K562 (cell line): Measurements from ENCODE around the gene PIEZO2. TPM values are rescaled to one million over a fixed set of nuclear protein-coding genes. Genes with fewer than 3 reads are reported as not detected.

Experiments used
- ARID3A ChIP-seq: IDR thresholded peaks from 2 replicates; pipeline ENCODE4 v1.6.1; 2012; ENCODE audit warnings: low read depth, low read length, improper control_type of control experiment, borderline replicate concordance
- CEBPG ChIP-seq, 3 experiments: fragments of 200-800 bp in 1 of 3; sonication (Bioruptor generic) in 1 of 3; sonication (generic) in 1 of 3; formaldehyde crosslinking in 1 of 3; IDR thresholded peaks in 2 of 3; conservative IDR thresholded peaks in 1 of 3; 2 replicates each; pipeline versions ENCODE4 v1.6.1 to v1.8.0; 2016 to 2022; ENCODE audit warnings: missing compliant biosample characterization in 2 of 3, missing genetic modification characterization in 2 of 3, mild to moderate bottlenecking in 1 of 3, missing genetic modification reagents in 1 of 3
- NFE2 ChIP-seq: IDR thresholded peaks from 2 replicates; pipeline ENCODE4 v1.6.1; 2014; ENCODE audit warnings: antibody characterized with exemption, low read depth
- RCOR1 ChIP-seq, 2 experiments: IDR thresholded peaks; 2 replicates each; pipeline ENCODE4 v1.6.1; 2012; ENCODE audit warnings: low read depth in 2 of 2, low read length in 2 of 2, borderline replicate concordance in 1 of 2, improper control_type of control experiment in 1 of 2
- TAF9B ChIP-seq: fragments of 450-650 bp; IDR thresholded peaks from 2 replicates; pipeline ENCODE4 v1.6.1; 2018; ENCODE audit warnings: mild to moderate bottlenecking; ENCODE audit not compliant: partially characterized antibody
- TEAD4 ChIP-seq, 2 experiments: sonication (generic) in 1 of 2; formaldehyde crosslinking in 1 of 2; IDR thresholded peaks; 2 replicates each; pipeline versions ENCODE4 v1.6.1 to v1.8.0; 2012 to 2022; ENCODE audit warnings: borderline replicate concordance in 1 of 2, inconsistent platforms in 1 of 2, low read length in 1 of 2, mild to moderate bottlenecking in 1 of 2, missing genetic modification reagents in 1 of 2
- polyA plus RNA-seq, 8 experiments: library from polyadenylated mRNA; depleted of rRNA in 4 of 8; stranded (reverse) in 5 of 8; unstranded in 3 of 8; fragments of >200 nt; fragmentation: Nextera tagmentation in 2 of 8; fragmentation: Illumina TruSeq in 1 of 8; extraction: Ambion mirVana in 2 of 8; extraction: Trizol in 1 of 8; gene quantifications; 2 replicates each; pipeline versions ENCODE4 v1.2.1 to v1.2.3, GENCODE V29; 2011 to 2014; ENCODE audit warnings: inconsistent platforms in 1 of 8, missing spikeins in 1 of 8
- total RNA-seq, 7 experiments: library from RNA; depleted of rRNA in 6 of 7; stranded (reverse); fragments of >200 nt in 6 of 7; fragmentation: Illumina TruSeq in 2 of 7; extraction: Trizol in 2 of 7; gene quantifications; 2 replicates each; pipeline versions ENCODE4 v1.2.1 to v1.2.3, GENCODE V29; 2011 to 2021; ENCODE audit warnings: low replicate concordance in 1 of 7
- TF ChIP-seq, protein P1 (sequence below): sonication (generic); formaldehyde crosslinking; IDR thresholded peaks from 2 replicates; pipeline ENCODE4 v1.8.0; 2023; ENCODE audit warnings: mild to moderate bottlenecking, missing genetic modification reagents

Gene PIEZO2
- total and polyA plus RNA-seq, 9 of the 15 experiments (the other 6 are each of a cell fraction or from before 2014, with no cell fraction given): 0.54 to 4.1 (median 2.0) TPM

DNA sequence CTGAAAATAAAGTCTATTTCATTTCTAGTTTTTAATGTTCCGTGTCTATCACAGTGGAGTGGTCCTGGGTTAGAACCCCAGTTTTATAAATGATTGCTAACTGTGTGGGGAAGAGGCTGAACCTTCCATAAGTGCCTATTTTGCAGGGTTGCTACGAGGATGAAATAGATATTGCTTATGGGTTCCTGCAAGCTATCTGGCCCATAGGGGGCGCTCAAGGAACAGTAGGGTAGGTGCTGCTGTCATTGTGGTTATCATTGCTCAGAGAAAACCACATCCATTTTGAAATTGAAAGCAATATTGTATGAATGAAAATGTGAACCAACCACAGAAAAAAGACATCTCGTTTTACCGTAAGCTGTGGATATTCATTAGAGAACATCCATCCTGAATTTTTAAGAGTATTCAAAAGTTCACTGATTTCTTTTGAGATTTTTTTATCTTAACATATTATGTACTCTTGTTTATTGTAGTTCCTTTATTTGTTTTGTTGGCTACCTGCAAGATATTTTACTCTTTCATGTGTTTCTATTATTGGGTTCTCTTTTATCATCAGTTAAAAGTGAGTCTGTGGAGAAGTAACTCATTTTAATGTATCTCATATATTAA lies 362.0 kb downstream of the PIEZO2 start (continued):
- TF ChIP-seq ARID3A: peak; percentile 72; the same call in 1 of the 2 replicates
- TF ChIP-seq NFE2: peak; percentile 67
- TF ChIP-seq TEAD4 (IDR thresholded peaks at IDR 0.05; ENCODE audit: low read length): no peak
- TF ChIP-seq TEAD4 (CRISPR knock-in tag; IDR thresholded peaks at IDR 0.05; ENCODE audit: borderline replicate concordance): no peak
- 0 out of 4 replicates have a peak, but pooled peaks of 1 of the 2 experiments have one; percentile 28 for TF ChIP-seq RCOR1 (IDR thresholded peaks at IDR 0.05; ENCODE audit: borderline replicate concordance in 1 of 2, low read depth in 2 of 2, low read length in 2 of 2)
- TF ChIP-seq CEBPG (CRISPR knock-in tag; IDR thresholded peaks at IDR 0.05): no peak
- 0 out of 4 replicates have a peak, but pooled peaks of 1 of the 2 experiments have one; percentile 21 for TF ChIP-seq CEBPG (tag; conservative IDR thresholded peaks at IDR 0.05 in 1 of 2, IDR thresholded peaks at IDR 0.05 in 1 of 2)
- no peak for TF ChIP-seq TAF9B
- TF ChIP-seq, protein P1, sequence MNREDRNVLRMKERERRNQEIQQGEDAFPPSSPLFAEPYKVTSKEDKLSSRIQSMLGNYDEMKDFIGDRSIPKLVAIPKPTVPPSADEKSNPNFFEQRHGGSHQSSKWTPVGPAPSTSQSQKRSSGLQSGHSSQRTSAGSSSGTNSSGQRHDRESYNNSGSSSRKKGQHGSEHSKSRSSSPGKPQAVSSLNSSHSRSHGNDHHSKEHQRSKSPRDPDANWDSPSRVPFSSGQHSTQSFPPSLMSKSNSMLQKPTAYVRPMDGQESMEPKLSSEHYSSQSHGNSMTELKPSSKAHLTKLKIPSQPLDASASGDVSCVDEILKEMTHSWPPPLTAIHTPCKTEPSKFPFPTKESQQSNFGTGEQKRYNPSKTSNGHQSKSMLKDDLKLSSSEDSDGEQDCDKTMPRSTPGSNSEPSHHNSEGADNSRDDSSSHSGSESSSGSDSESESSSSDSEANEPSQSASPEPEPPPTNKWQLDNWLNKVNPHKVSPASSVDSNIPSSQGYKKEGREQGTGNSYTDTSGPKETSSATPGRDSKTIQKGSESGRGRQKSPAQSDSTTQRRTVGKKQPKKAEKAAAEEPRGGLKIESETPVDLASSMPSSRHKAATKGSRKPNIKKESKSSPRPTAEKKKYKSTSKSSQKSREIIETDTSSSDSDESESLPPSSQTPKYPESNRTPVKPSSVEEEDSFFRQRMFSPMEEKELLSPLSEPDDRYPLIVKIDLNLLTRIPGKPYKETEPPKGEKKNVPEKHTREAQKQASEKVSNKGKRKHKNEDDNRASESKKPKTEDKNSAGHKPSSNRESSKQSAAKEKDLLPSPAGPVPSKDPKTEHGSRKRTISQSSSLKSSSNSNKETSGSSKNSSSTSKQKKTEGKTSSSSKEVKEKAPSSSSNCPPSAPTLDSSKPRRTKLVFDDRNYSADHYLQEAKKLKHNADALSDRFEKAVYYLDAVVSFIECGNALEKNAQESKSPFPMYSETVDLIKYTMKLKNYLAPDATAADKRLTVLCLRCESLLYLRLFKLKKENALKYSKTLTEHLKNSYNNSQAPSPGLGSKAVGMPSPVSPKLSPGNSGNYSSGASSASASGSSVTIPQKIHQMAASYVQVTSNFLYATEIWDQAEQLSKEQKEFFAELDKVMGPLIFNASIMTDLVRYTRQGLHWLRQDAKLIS (CRISPR knock-in tag): no peak
